Measurements from ENCODE around the gene ATPAF2. TPM values are rescaled to one million over a fixed set of nuclear protein-coding genes. Genes with fewer than 3 reads are reported as not detected.

Gene ATPAF2
- total and polyA plus RNA-seq, 5 donors from 2014 or later: 10.9 to 25.1 (median 13.2) TPM

DNA sequence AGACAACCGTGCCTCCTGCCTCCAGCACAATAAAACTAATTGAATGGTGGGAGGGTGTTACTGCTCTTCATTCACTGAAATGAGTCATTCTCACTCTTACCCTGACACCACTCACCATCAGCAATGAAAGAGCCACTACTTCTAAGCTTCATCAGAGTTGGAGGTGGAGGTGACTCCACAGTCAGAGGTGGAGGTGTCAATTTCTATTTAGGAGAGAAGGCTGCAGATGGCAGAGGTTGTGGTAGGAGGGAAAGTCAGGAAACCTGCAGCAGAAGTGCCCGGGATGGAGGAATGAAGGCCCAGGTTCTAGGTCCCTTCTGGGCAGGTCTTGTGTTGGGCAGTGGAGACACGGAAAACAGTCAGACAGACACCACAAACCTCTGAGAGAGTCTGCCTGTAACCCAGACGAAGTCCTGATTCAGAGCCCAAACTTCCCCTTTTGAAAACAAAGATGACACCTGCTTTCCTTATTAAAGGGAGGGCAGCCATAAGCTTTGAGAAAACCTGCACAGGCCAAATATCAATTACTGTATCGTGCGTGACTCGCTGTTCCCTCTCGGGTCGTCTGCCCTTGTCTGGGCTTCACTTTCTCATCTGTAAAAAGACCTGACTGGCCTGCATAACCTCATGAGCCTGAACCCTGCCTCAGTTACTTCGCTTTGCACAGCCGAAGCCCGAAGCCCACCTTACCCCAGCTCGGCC is 668 bp downstream of the ATPAF2 start:
- Mint-ChIP-seq H3K36me3 (no peaks in the 10 kb centered on the region), H3K9me3 (no peaks in the 10 kb centered on the region), H3K27ac (peak overlapping the region; percentile 92 to 99 (median 97)), H3K4me3 (peak overlapping the region; percentile 94 to 97 (median 96)), H3K27me3 (no peaks in the 10 kb centered on the region), H3K4me1 (peaks cover 17 to 60% (median 39%) of the 10 kb centered on the region in 4 donors)
- no peak for ATAC-seq (ENCODE audit: low read depth in 2 of 2)
- Histone ChIP-seq H3K4me1 (ENCODE audit: control insufficient read depth, insufficient read depth, low read length, poor library complexity, severe bottlenecking) (peaks cover 28% of the 10 kb centered on the region), H3K9me3 (ENCODE audit: control insufficient read depth in 2 of 2, low read length in 2 of 2) (no peaks in the 10 kb centered on the region), H3K27me3 (ENCODE audit: control insufficient read depth, insufficient read depth, low read length) (no peaks in the 10 kb centered on the region), H3K4me3 (ENCODE audit: low read depth, low read length) (peak overlapping the region; percentile 80), H3K27ac (ENCODE audit: insufficient read depth, low read length, poor library complexity, severe bottlenecking) (peak overlapping the region; percentile 78), H3K36me3 (ENCODE audit: control insufficient read depth, insufficient read depth, low read length) (no peaks in the 10 kb centered on the region)
- peak in 1 of 3 donors; percentile 26 for DNase-seq

DNA sequence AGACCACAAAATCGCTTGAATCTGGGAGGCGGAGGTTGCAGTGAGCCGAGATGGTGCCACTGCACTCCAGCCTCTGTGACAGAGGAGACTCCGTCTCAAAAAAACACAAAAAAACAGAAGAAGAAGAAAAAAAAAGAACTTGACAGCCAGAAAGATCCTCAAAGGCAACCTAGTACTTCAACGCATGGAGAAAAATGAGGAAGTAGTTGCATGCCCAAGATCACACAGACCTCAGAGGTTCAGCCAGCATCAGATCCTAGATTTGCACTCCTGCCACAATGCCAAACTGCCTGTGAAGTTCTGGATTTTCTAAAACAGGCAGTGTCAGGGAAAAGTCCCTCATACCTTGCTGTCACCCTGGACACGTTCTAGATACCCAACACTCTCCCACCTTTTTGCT is 1.5 kb downstream of the ATPAF2 start:
- Histone ChIP-seq H3K9me3 (ENCODE audit: control insufficient read depth in 2 of 2, low read length in 2 of 2) (no peaks in the 10 kb centered on the region), H3K27ac (ENCODE audit: insufficient read depth, low read length, poor library complexity, severe bottlenecking) (no peak overlapping the region), H3K27me3 (ENCODE audit: control insufficient read depth, insufficient read depth, low read length) (no peaks in the 10 kb centered on the region), H3K36me3 (ENCODE audit: control insufficient read depth, insufficient read depth, low read length) (no peaks in the 10 kb centered on the region), H3K4me1 (ENCODE audit: control insufficient read depth, insufficient read depth, low read length, poor library complexity, severe bottlenecking) (peaks cover 28% of the 10 kb centered on the region), H3K4me3 (ENCODE audit: low read depth, low read length) (peak overlapping the region; percentile 80)
- H3K36me3 Mint-ChIP-seq: no peaks in the 10 kb centered on the region
- DNase-seq: no peak
- H3K9me3 Mint-ChIP-seq: no peaks in the 10 kb centered on the region
- H3K27ac Mint-ChIP-seq: peak overlapping the region in 1 of 3 donors; percentile 97
- ATAC-seq (ENCODE audit: low read depth in 2 of 2): no peak
- H3K27me3 Mint-ChIP-seq: no peaks in the 10 kb centered on the region
- peaks cover 21 to 60% (median 37%) of the 10 kb centered on the region in 4 donors for H3K4me1 Mint-ChIP-seq
- peak overlapping the region; percentile 51 to 97 (median 95) for H3K4me3 Mint-ChIP-seq

DNA sequence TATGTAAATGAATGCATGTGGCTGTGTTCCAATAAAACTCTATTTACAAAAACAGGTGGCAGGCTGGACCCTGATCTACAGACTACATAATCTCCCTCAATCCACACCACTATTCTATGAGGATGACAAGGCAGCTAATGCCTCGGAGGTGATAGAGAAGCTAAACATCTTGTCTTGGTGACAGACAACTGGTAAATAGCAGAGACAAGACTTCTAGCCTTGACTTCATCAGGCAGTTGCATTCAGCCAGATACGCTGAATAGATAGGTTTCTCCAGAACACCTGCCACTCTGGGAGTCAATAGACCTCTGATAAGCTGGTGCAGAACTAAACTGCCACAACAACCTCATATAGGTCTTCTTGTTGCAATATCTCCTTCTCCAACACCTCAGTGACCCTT is 3.3 kb downstream of the ATPAF2 start:
- Mint-ChIP-seq H3K27me3 (no peaks in the 10 kb centered on the region), H3K36me3 (no peaks in the 10 kb centered on the region), H3K4me1 (peaks cover 18 to 45% (median 29%) of the 10 kb centered on the region in 4 donors), H3K27ac (no peak overlapping the region), H3K9me3 (no peaks in the 10 kb centered on the region), H3K4me3 (peak overlapping the region in 2 of 4 donors; percentile 34 to 54)
- no peak for DNase-seq
- no peak for ATAC-seq (ENCODE audit: low read depth in 2 of 2)
- no peaks in the 10 kb centered on the region for H3K9me3 ChIP-seq (ENCODE audit: control insufficient read depth in 2 of 2, low read length in 2 of 2)
- no peak overlapping the region for H3K4me3 ChIP-seq (ENCODE audit: low read depth, low read length)
- no peaks in the 10 kb centered on the region for H3K27me3 ChIP-seq (ENCODE audit: control insufficient read depth, insufficient read depth, low read length)
- H3K36me3 ChIP-seq (ENCODE audit: control insufficient read depth, insufficient read depth, low read length): no peaks in the 10 kb centered on the region
- H3K4me1 ChIP-seq (ENCODE audit: control insufficient read depth, insufficient read depth, low read length, poor library complexity, severe bottlenecking): peaks cover 24% of the 10 kb centered on the region
- no peak overlapping the region for H3K27ac ChIP-seq (ENCODE audit: insufficient read depth, low read length, poor library complexity, severe bottlenecking)

DNA sequence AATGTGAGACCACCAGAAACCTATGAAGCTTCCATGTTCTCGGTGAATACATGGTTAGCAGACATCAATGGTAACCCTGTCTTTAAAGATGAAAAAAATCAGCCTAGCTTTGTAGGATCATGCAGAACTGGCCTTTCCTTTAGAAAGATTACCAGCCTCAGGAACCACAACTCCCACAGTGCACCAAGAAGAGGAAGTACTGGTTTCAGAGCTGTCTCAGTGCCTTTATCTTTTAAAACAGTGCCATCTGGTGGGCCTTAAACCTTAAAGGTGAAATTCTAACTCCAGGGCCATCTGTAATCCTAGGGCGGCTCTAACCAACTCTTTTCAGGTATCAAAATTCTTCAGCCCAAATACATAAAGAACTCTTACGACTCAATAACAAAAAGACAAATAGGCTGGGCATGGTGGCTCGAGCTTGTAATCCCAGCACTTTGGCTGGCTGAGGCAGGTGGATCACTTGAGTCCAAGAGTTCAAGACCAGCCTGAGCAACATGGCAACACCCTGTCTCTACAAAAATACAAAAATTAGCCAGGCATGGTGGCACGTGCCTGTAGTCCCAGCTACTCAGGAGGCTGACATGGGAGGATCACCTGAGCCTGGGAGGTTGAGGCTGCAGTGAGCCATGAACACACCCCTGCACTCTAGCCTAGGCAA is 5.4 kb downstream of the ATPAF2 start:
- H3K9me3 ChIP-seq (ENCODE audit: control insufficient read depth in 2 of 2, low read length in 2 of 2): no peaks in the 10 kb centered on the region
- no peak overlapping the region for H3K27ac ChIP-seq (ENCODE audit: insufficient read depth, low read length, poor library complexity, severe bottlenecking)
- ATAC-seq (ENCODE audit: low read depth in 2 of 2): peak; percentile 91
- no peaks in the 10 kb centered on the region for H3K27me3 ChIP-seq (ENCODE audit: control insufficient read depth, insufficient read depth, low read length)
- peaks cover 13% of the 10 kb centered on the region for H3K4me1 ChIP-seq (ENCODE audit: control insufficient read depth, insufficient read depth, low read length, poor library complexity, severe bottlenecking)
- H3K36me3 ChIP-seq (ENCODE audit: control insufficient read depth, insufficient read depth, low read length): no peaks in the 10 kb centered on the region
- Mint-ChIP-seq H3K4me1 (peaks cover 18 to 30% (median 20%) of the 10 kb centered on the region in 4 donors), H3K4me3 (peak overlapping the region in 2 of 4 donors; percentile 24 to 56), H3K27me3 (no peaks in the 10 kb centered on the region), H3K36me3 (no peaks in the 10 kb centered on the region), H3K27ac (no peak overlapping the region), H3K9me3 (no peaks in the 10 kb centered on the region)
- peak; percentile 41 to 87 (median 79) for DNase-seq
- no peak overlapping the region for H3K4me3 ChIP-seq (ENCODE audit: low read depth, low read length)

DNA sequence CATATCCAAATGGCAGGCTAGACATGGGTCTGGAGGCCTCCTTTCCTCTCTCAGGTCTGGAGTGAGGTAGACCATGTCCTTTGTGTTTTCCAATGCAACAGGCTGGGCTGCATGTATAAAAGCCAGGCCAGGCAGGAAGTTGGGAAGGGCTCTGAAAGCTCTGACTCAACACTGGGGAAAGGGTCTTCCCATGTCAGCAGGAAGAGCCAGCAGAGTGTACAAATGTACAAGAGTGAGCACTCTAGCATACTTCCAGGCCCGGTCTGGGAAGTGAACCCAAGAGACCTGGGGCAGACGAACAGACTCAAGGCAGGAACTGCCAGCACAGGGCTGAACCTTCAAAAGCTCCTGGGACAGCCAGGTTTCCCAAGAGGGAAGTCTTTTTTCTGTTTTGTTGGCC is 7.0 kb downstream of the ATPAF2 start:
- H3K9me3 ChIP-seq (ENCODE audit: control insufficient read depth in 2 of 2, low read length in 2 of 2): no peaks in the 10 kb centered on the region
- Mint-ChIP-seq H3K36me3 (peaks cover 5% of the 10 kb centered on the region), H3K27ac (peak overlapping the region in 2 of 3 donors; percentile 36 to 76), H3K27me3 (no peaks in the 10 kb centered on the region), H3K9me3 (no peaks in the 10 kb centered on the region), H3K4me3 (no peak overlapping the region), H3K4me1 (peaks cover 8 to 14% (median 11%) of the 10 kb centered on the region in 4 donors)
- H3K36me3 ChIP-seq (ENCODE audit: control insufficient read depth, insufficient read depth, low read length): peaks cover 7% of the 10 kb centered on the region
- H3K4me1 ChIP-seq (ENCODE audit: control insufficient read depth, insufficient read depth, low read length, poor library complexity, severe bottlenecking): no peaks in the 10 kb centered on the region
- ATAC-seq (ENCODE audit: low read depth in 2 of 2) (no peak), DNase-seq (no peak)
- H3K27me3 ChIP-seq (ENCODE audit: control insufficient read depth, insufficient read depth, low read length): no peaks in the 10 kb centered on the region
- H3K27ac ChIP-seq (ENCODE audit: insufficient read depth, low read length, poor library complexity, severe bottlenecking): no peak overlapping the region
- H3K4me3 ChIP-seq (ENCODE audit: low read depth, low read length): no peak overlapping the region

DNA sequence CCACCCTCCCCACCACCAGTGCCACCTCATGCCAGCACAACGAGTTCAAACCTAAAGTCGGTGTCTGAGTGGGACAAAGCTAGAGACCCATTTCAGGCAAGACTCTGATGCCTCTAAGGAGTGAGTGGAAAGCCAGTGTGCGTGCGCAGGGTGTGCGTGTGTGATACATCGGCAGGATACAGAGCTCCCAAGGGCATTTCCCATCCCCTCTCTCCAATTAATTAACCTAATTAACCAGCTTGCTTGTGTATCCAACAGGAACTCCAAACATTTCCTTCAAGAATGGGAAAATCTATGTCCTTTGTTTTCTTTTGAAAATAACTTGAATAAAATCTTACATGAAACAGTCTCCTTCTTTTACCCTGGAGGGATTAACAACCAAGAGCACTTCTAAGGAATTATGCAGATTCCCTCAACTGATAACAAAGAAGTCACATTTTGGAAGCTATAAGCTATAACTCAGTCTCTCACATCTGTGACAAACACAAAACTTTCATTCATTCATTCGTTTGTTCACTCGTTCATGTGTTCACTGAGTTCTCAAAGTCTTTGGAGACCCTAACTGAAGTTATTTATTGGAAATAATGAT is 9.9 kb downstream of the ATPAF2 start:
- H3K27me3 ChIP-seq (ENCODE audit: control insufficient read depth, insufficient read depth, low read length): no peaks in the 10 kb centered on the region
- H3K4me1 ChIP-seq (ENCODE audit: control insufficient read depth, insufficient read depth, low read length, poor library complexity, severe bottlenecking): peaks cover 12% of the 10 kb centered on the region
- Mint-ChIP-seq H3K4me3 (no peak overlapping the region), H3K36me3 (peaks cover 14% of the 10 kb centered on the region), H3K27ac (no peak overlapping the region), H3K27me3 (no peaks in the 10 kb centered on the region), H3K4me1 (peaks cover 11 to 18% (median 13%) of the 10 kb centered on the region in 4 donors), H3K9me3 (no peaks in the 10 kb centered on the region)
- H3K27ac ChIP-seq (ENCODE audit: insufficient read depth, low read length, poor library complexity, severe bottlenecking): no peak overlapping the region
- H3K36me3 ChIP-seq (ENCODE audit: control insufficient read depth, insufficient read depth, low read length): peaks cover 14% of the 10 kb centered on the region
- no peaks in the 10 kb centered on the region for H3K9me3 ChIP-seq (ENCODE audit: control insufficient read depth in 2 of 2, low read length in 2 of 2)
- DNase-seq: no peak
- H3K4me3 ChIP-seq (ENCODE audit: low read depth, low read length): no peak overlapping the region
- no peak for ATAC-seq (ENCODE audit: low read depth in 2 of 2)

DNA sequence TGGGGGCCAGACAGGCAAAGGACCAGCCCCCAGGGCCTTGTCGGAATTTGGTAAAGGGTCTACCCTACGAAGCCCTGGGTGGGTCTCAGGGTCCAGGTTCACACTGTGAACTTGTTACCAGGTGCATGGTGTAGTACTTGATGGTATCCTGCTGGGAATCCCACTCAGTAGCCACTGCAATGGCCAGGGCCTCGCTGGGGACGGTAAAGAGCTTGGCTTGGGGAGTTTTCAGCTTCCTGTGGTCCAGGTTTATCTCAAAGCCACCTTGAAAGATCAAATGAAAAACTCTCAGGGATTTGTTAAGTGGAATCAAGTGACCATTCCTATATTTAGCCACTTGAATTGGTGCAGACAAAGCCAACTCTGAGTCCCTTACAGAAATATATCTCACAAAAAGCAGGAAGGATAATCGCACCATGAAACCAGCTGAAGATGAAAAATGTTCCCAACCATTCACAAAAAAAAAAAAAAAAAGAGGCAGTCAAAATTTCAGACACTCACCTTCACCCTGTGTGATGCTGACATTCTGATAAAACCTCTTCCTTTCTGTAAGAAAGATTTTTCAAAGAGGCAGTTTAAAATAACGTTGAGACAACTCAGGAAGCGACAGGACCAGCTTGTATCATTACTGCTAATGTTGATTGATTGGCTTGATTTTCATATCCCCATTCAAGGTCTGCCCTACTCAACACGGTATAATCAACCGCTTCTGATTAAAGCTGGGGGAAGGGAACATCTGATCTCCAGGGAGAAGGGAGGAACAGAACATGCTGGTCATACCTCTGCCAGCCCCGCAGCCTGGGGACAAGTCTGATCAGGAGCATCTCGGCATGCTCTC is 10.6 kb downstream of the ATPAF2 start:
- Histone ChIP-seq H3K27me3 (ENCODE audit: control insufficient read depth, insufficient read depth, low read length) (no peaks in the 10 kb centered on the region), H3K9me3 (ENCODE audit: control insufficient read depth in 2 of 2, low read length in 2 of 2) (no peaks in the 10 kb centered on the region), H3K36me3 (ENCODE audit: control insufficient read depth, insufficient read depth, low read length) (peaks cover 16% of the 10 kb centered on the region), H3K4me1 (ENCODE audit: control insufficient read depth, insufficient read depth, low read length, poor library complexity, severe bottlenecking) (peaks cover 12% of the 10 kb centered on the region), H3K27ac (ENCODE audit: insufficient read depth, low read length, poor library complexity, severe bottlenecking) (no peak overlapping the region), H3K4me3 (ENCODE audit: low read depth, low read length) (no peak overlapping the region)
- no peak for DNase-seq
- Mint-ChIP-seq H3K27me3 (no peaks in the 10 kb centered on the region), H3K9me3 (no peaks in the 10 kb centered on the region), H3K4me3 (no peak overlapping the region), H3K27ac (no peak overlapping the region), H3K4me1 (peaks cover 4 to 12% (median 9%) of the 10 kb centered on the region in 4 donors), H3K36me3 (peaks cover 18% of the 10 kb centered on the region)
- ATAC-seq (ENCODE audit: low read depth in 2 of 2): no peak
